ENCODE data around the gene CIPC.
A peak's percentile ranks its signal among the peaks of the same experiment; 100 is the strongest.

Gene CIPC

GRCh38 chr14:77140359-77141213, 42.5 kb downstream of the CIPC start:
- no peak overlapping the region for H3K4me3 ChIP-seq (ENCODE audit: low read depth, low read length)
- TF ChIP-seq CTCF (IDR thresholded peaks at IDR 0.05; ENCODE audit: low read depth, low read length), result no peak
- DNase-seq (ENCODE audit: low read depth, low spot score), result no peak
- in situ Hi-C loops (cut with HindIII; ENCODE audit: low sequenced_read_pairs), result no loop called here

- in situ Hi-C loops (cut with HindIII; ENCODE audit: low sequenced_read_pairs), result no loop called here
- peak within 1 kb of the TSS; percentile 15 for H3K4me3 ChIP-seq (ENCODE audit: low read depth, low read length)
- DNase-seq (ENCODE audit: low read depth, low spot score), result peak; percentile 40
- peak; percentile 35 for TF ChIP-seq CTCF (IDR thresholded peaks at IDR 0.05; ENCODE audit: low read depth, low read length)
These were observed 43.4 kb downstream of the CIPC start, which contains the start of gene ZDHHC22 for GRCh38 chr14:77141214-77142004. Gene ZDHHC22 (minus strand): TSS chr14:77141791. CDS start chr14:77139738, 2,053 bp downstream.

- no peak overlapping the region for H3K4me3 ChIP-seq (ENCODE audit: low read depth, low read length)
- no peak for DNase-seq (ENCODE audit: low read depth, low spot score)
- TF ChIP-seq CTCF (IDR thresholded peaks at IDR 0.05; ENCODE audit: low read depth, low read length), result no peak
- in situ Hi-C loops (cut with HindIII; ENCODE audit: low sequenced_read_pairs), result no loop called here
These were observed 44.1 kb downstream of the CIPC start for GRCh38 chr14:77142005-77142800.

- no peak overlapping the region for H3K4me3 ChIP-seq (ENCODE audit: low read depth, low read length)
- no peak for DNase-seq (ENCODE audit: low read depth, low spot score)
- in situ Hi-C loops (cut with HindIII; ENCODE audit: low sequenced_read_pairs), result no loop called here
- TF ChIP-seq CTCF (IDR thresholded peaks at IDR 0.05; ENCODE audit: low read depth, low read length), result no peak
These were observed 45.0 kb downstream of the CIPC start for GRCh38 chr14:77143071-77143470.

- H3K4me3 ChIP-seq (ENCODE audit: low read depth, low read length), result no peak overlapping the region
- no peak for DNase-seq (ENCODE audit: low read depth, low spot score)
- in situ Hi-C loops (cut with HindIII; ENCODE audit: low sequenced_read_pairs), result no loop called here
- TF ChIP-seq CTCF (IDR thresholded peaks at IDR 0.05; ENCODE audit: low read depth, low read length), result no peak
These were observed 46.5 kb downstream of the CIPC start for GRCh38 chr14:77144412-77145115.

Data from astrocyte of the spinal cord (primary cell).